ENCODE measurements around the gene XRN2.

The XRN2 gene

DNA sequence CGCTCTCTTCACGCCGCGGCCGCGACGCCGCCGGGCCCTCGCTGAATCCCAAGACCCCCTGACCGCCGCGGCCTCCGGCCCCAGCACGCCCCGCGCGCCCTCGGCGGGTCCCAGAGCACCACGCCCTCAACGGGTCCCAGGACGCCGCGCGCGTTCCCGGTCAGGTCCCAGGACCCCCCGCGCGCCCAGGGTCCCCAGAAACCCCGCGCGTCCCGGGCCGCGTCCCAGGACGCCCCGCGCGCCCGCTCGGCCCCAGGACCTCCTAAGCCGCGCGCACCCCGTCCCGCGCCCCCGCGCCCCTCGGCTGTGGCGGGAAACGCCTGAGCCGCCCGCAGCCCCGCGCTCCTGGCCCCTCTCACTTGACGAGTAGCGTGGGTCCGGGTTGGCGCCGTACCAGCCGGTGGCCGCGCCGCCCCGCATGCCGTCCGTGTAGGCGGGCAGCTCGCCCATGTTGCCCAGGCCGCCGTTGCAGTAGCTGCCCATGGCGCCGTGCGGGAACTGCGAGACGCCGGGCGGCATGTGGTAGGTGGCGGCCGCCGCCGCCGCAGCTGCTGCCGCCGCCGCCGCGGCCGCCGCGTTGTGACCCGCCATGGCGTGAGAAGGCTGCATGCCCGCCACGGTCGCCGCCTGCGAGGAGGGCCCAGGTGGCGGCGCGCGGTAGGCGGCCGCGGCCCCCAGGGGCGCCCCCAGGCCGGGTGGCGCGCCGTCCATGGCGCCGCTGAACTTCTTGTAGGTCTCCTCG is 93.6 kb downstream of the XRN2 start:
- no peak for TF ChIP-seq FOXP2 (optimal IDR thresholded peaks at IDR 0.05; ENCODE audit: borderline replicate concordance, extremely low read depth, extremely low read length, insufficient read depth)
- TF ChIP-seq POLR2AphosphoS5 (IDR thresholded peaks at IDR 0.05; ENCODE audit: low read depth, low read length) = no peak
- TF ChIP-seq, protein P1, sequence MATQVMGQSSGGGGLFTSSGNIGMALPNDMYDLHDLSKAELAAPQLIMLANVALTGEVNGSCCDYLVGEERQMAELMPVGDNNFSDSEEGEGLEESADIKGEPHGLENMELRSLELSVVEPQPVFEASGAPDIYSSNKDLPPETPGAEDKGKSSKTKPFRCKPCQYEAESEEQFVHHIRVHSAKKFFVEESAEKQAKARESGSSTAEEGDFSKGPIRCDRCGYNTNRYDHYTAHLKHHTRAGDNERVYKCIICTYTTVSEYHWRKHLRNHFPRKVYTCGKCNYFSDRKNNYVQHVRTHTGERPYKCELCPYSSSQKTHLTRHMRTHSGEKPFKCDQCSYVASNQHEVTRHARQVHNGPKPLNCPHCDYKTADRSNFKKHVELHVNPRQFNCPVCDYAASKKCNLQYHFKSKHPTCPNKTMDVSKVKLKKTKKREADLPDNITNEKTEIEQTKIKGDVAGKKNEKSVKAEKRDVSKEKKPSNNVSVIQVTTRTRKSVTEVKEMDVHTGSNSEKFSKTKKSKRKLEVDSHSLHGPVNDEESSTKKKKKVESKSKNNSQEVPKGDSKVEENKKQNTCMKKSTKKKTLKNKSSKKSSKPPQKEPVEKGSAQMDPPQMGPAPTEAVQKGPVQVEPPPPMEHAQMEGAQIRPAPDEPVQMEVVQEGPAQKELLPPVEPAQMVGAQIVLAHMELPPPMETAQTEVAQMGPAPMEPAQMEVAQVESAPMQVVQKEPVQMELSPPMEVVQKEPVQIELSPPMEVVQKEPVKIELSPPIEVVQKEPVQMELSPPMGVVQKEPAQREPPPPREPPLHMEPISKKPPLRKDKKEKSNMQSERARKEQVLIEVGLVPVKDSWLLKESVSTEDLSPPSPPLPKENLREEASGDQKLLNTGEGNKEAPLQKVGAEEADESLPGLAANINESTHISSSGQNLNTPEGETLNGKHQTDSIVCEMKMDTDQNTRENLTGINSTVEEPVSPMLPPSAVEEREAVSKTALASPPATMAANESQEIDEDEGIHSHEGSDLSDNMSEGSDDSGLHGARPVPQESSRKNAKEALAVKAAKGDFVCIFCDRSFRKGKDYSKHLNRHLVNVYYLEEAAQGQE (IDR thresholded peaks at IDR 0.05; ENCODE audit: insufficient read depth in 1 of 2, low read depth in 2 of 2, low read length in 2 of 2) = no peak
- TF ChIP-seq SIN3A (IDR thresholded peaks at IDR 0.05; ENCODE audit: borderline replicate concordance, insufficient read depth, low read length) = no peak
- TF ChIP-seq TAF1 (IDR thresholded peaks at IDR 0.05; ENCODE audit: borderline replicate concordance, insufficient read depth, low read length) = no peak

DNA sequence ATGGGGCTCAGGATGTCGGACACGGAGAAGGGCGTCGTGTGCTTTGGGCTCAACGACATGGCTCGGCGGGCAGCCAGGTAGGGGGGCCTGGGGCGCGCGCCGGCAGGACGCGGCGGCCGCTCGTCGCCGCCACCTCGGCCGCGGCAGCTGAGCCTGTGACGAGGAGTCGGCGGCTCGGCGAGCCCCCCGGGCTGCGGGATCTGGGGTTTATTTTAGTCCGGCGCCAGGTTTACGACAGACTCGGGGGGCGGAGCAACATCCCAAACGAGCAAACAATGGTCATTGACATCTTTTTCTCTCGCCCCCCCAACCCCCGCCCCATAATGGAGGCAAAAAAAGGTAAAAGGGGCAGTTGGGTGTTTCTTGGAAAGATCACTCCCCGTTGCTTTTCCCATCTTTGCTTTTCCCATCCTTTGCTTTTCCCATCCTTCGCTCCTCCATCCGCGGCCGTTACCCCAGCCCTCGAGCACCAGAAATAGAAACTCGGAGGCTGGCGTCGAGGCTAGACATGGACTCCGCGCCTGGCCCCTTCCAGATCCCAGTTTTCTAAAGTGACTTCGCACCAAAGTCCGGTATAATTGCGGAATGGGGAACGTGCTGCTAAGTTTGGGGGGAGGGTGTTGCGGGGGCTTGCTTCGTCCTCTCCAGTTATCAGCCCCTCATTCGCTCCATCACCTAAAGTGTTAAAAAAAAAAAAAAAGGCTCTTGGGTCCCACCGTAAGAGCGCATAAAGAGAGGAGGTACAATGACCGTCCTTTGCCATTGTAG is 94.4 kb downstream of the XRN2 start, which contains the start of gene NKX2-4:
Gene NKX2-4, minus strand, starts transcription at position 186 of the 768 bp plus-strand sequence. Its CDS starts 127 bp downstream, at position 59.
- TF ChIP-seq FOXP2 (optimal IDR thresholded peaks at IDR 0.05; ENCODE audit: borderline replicate concordance, extremely low read depth, extremely low read length, insufficient read depth) (no peak), TAF1 (IDR thresholded peaks at IDR 0.05; ENCODE audit: borderline replicate concordance, insufficient read depth, low read length) (no peak), POLR2AphosphoS5 (IDR thresholded peaks at IDR 0.05; ENCODE audit: low read depth, low read length) (no peak), SIN3A (IDR thresholded peaks at IDR 0.05; ENCODE audit: borderline replicate concordance, insufficient read depth, low read length) (no peak)
- TF ChIP-seq, protein P1 (IDR thresholded peaks at IDR 0.05; ENCODE audit: insufficient read depth in 1 of 2, low read depth in 2 of 2, low read length in 2 of 2) = no peak

DNA sequence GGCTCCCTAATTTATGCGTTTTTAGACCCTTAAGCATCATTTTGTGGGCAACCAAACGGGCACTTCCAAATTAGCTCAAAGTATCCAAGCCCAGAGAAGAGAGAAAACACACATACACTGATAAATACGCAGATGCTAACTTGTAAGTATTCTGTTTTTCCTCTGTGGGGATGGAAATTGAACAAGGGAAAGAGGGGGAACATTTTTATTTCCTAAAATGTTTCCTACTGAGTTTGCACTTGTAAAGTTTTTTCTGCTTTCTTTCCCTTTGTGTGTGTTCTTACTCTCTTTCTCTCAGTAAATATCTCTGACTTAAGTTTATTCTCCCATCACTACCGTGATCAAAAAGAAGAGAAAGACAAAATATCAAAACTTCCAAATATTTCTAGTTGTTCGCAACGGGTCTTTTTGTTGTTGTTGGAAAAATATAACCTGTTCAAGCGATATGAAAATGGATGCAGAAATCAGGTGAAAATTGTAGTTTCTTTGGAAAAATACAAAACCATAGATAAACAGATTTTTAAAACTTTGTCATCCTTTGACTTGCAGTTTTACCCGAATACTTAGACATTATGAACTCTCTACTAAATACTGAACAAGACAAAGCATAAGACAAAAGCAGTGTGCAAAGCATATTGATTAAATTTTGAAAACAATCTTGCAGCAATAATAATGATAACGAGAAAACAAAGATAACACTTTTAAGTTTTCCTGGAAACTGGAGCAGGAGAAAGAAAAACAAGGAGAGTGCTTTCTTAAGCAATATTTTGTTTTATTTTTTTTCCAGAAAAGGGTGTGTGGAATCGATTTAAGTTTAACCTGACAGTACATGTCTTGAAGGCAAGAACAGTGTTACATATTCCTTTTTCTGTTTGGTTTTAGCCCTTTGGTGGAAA is 95.2 kb downstream of the XRN2 start:
- TF ChIP-seq POLR2AphosphoS5 (IDR thresholded peaks at IDR 0.05; ENCODE audit: low read depth, low read length) = no peak
- no peak for TF ChIP-seq TAF1 (IDR thresholded peaks at IDR 0.05; ENCODE audit: borderline replicate concordance, insufficient read depth, low read length)
- TF ChIP-seq, protein P1 (IDR thresholded peaks at IDR 0.05; ENCODE audit: insufficient read depth in 1 of 2, low read depth in 2 of 2, low read length in 2 of 2) = no peak
- TF ChIP-seq FOXP2 (optimal IDR thresholded peaks at IDR 0.05; ENCODE audit: borderline replicate concordance, extremely low read depth, extremely low read length, insufficient read depth) = no peak
- no peak for TF ChIP-seq SIN3A (IDR thresholded peaks at IDR 0.05; ENCODE audit: borderline replicate concordance, insufficient read depth, low read length)

DNA sequence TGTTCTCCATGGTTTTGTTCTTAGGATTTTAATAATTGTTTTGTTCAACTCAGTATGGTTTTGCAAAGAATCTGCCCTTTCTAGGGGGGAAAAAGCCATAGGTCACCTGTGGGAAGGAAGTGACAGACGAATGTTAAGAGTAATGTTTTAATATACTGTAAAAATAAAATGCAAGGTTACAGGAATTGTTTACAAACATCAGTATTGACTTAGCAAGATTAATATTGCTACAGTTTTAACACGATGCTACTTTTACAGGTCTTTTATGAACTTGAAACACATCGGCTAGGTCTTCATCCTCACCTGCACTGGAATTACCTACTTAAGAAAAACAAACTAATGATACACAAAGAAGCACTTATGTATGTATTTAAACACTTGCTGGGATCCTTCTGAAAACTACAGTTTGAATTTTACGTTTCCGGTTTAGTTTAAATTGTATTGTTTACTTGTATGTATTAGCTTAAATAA is 95.9 kb downstream of the XRN2 start:
- TF ChIP-seq FOXP2 (optimal IDR thresholded peaks at IDR 0.05; ENCODE audit: borderline replicate concordance, extremely low read depth, extremely low read length, insufficient read depth) = no peak
- TF ChIP-seq POLR2AphosphoS5 (IDR thresholded peaks at IDR 0.05; ENCODE audit: low read depth, low read length) = no peak
- TF ChIP-seq TAF1 (IDR thresholded peaks at IDR 0.05; ENCODE audit: borderline replicate concordance, insufficient read depth, low read length) = no peak
- TF ChIP-seq, protein P1 (IDR thresholded peaks at IDR 0.05; ENCODE audit: insufficient read depth in 1 of 2, low read depth in 2 of 2, low read length in 2 of 2) = no peak
- no peak for TF ChIP-seq SIN3A (IDR thresholded peaks at IDR 0.05; ENCODE audit: borderline replicate concordance, insufficient read depth, low read length)

All from PFSK-1 (cell line).